SK-N-DZ (cell line): ENCODE data around the gene VPS16. TPM values are rescaled to one million over a fixed set of nuclear protein-coding genes. Genes with fewer than 3 reads are reported as not detected.

ENCODE experiments used
- DNase-seq: peaks from one replicate; pipeline ENCODE4 v3.0.0-alpha.2; 2015; ENCODE audit warnings: low spot score
- polyA plus RNA-seq, 2 experiments: library from polyadenylated mRNA; depleted of rRNA; stranded (reverse); fragments of >200 nt; gene quantifications; 2 replicates each; pipeline ENCODE4 v1.2.3, GENCODE V29; 2014

The VPS16 gene
- 58.3 and 61.7 TPM in 2 replicates for polyA plus RNA-seq (2014; cell fraction: cytosol; rRNA removed)
- 219 and 221 TPM in 2 replicates for polyA plus RNA-seq (2014; cell fraction: nucleus; rRNA removed)

GRCh38 chr20:2840138-2840966 is at the start of gene VPS16, which contains the start of gene PCED1A:
VPS16 (plus strand) TSS chr20:2840745; CDS start chr20:2840775, 30 bp downstream.
PCED1A (minus strand) TSS chr20:2840655; CDS start chr20:2839912, 743 bp downstream.
- peak; percentile 86 for DNase-seq

- DNase-seq = no peak
Observed at GRCh38 chr20:2793471-2793870, 47.1 kb upstream of the VPS16 start.

- no peak for DNase-seq
Observed at GRCh38 chr20:2794202-2794748, 46.3 kb upstream of the VPS16 start.

- DNase-seq = no peak
Observed at GRCh38 chr20:2794866-2795447, 45.6 kb upstream of the VPS16 start.

DNA sequence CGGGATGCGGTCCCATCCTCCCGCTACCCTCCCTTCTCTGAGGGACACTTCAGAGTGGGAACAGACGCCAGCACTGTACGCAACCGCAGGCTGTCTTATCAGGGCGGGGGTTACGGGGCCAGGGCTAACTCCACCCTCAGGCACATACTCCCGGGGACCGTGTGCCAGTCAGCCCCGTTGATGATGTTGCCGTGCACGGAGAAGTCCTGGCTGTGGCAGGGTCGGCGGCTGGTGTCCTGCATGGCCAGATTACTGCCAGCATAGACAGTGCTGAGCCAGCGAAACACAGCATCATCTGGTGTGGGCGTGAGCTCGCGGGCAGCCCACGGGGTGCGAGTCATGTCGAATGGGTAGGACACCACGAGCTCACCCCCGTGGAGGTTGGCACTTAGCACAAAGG is 45.1 kb upstream of the VPS16 start:
- DNase-seq = no peak

DNA sequence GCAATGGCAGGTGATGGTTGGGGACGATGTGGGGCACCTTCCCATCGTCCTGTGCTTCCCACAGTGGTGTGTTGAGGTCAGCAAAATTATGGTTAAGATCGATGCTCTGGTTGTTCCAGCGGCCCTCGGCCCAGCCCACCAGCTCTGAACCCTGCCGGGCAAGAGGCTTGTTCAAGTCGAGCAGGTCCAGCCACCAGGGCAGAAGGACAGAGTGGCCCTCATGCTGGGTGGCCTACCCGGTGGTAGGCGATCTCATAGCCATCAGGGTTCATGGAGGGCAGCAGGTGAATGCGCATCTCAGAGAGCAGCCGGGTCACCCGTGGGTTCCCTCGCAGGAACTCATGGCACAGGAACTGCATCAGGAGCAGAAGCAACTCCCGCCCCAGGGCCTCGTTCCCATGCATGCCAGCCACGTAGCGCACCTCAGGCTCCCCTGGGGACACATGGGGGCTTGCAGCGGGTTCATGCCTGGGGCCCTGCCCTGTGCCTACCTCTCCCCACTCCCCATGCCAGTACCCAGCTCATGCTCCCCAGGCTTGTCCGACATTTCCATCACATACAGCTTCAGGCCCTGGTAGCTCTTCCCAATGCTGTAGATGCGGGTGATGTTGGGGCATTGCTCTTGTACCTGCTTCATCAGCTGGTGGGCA is 44.4 kb upstream of the VPS16 start:
- DNase-seq = no peak

- DNase-seq = no peak
Observed at GRCh38 chr20:2797136-2797983, 43.2 kb upstream of the VPS16 start.

DNA sequence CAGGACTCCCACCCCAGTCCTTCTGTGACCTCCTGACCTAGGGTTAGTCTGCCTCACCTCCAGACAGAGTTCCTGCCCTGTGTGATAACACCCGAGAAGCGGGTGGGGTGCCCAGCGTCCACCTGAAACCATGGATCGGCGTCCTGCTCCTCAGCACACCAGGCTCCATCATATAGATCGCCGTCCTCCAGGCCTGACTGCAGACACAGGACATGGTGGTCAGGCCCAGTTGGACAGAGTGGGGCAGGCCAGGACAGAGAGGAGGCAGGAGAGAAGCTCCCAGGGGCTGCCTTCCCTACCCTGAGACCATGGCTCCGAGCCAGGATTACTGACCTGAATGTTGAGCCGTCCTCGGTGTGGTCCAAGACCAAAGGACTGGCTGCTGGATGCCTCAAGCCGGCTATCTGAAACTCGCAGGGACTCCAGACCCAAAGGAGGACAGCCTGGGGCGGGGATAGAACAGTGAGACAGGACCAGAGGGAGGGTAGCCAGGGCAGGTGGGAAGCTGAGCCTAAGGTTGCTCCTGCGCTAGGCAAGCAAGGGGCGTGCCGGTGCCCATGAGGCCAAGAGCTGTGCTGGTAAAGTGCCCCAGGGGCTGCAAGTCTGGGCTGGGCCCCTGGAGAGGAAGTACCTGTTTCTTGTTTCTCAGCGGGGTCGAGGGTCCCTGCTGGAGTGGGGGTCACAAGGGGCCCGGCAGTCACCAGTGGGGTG is 42.3 kb upstream of the VPS16 start:
- no peak for DNase-seq

DNA sequence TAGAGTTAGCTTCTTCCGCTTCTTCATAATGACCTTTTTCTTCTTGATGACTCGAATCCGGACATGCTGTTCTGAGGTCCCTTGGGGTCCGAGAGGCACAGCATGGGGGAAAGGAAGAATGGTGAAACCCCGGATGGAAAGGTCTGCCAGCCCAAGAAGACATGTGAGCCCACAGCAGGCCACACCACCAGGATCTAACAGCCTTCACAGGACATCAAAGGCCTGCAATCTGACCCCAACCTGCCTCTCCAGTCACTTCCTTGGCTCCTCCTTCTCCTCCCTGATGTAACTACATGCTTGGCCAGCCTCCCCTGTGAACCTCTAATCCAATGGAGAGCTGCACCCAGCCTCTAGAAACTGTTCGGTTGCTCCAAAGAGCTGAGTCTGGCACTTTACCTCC is 41.7 kb upstream of the VPS16 start:
- peak; percentile 48 for DNase-seq

DNA sequence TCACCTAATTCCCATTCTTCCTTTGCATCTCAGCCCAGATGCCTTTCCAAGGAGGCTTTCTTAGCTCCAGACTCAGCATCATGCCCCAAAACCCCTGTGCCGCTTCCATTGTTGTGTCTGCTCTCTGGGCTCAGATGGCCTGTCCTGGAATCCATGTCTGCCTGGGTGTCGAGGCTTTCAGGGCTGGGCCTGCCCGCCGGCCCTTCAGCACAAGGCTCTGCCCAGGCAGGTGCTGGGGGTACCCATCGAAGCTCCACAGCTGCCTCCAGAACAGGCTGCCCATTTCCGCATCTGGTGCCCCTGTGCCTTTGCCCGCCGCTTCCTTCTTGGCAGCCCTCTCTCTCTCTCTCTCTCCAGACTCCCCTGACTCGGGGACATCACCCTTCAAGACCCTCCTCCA is 41.3 kb upstream of the VPS16 start:
- DNase-seq = no peak

- peak; percentile 48 for DNase-seq
Observed at GRCh38 chr20:2799688-2800520, 40.6 kb upstream of the VPS16 start.

- DNase-seq = peak; percentile 82
Observed at GRCh38 chr20:2800521-2801285, 39.8 kb upstream of the VPS16 start, which contains the start of gene CPXM1. CPXM1 (minus strand) TSS chr20:2800627; CDS start chr20:2800572, 55 bp downstream.

- no peak for DNase-seq
Observed at GRCh38 chr20:2801286-2801728, 39.2 kb upstream of the VPS16 start.

DNA sequence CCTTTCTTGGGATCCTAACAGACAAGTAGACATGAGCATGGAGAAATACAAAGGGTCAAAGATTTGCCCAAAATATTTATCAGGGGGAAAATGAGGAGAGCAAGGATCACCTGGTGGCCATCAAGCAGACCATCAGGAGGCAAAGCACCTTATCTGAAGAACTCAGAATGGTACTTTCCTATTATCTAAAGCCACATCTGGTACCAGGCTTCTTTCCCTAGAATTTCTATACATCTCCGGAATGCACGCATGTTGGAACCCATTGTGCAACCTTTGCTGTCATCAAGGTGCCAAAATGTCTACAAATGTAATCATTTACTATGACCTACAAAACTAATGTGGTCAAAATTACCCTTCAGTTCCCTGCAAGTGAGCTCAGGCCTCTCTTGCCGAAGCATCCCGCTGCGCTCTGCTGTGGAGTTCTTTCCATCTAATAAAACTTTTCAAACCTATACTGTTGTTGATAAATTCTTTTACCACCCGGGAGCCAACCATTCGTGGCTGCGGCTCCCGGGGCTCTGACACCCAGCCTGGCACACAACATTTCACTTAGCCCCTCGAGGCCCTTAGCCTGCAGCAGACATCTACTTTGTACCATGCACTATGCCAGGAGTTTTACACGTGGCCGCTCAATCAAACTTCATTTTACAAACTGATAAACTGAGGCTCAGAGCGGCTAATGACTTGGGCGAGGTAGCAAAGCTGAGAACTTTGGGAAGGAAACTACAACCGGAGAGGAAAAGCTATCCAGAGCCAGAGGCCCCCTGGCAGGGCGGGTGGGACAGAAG is 36.3 kb upstream of the VPS16 start:
- no peak for DNase-seq

DNA sequence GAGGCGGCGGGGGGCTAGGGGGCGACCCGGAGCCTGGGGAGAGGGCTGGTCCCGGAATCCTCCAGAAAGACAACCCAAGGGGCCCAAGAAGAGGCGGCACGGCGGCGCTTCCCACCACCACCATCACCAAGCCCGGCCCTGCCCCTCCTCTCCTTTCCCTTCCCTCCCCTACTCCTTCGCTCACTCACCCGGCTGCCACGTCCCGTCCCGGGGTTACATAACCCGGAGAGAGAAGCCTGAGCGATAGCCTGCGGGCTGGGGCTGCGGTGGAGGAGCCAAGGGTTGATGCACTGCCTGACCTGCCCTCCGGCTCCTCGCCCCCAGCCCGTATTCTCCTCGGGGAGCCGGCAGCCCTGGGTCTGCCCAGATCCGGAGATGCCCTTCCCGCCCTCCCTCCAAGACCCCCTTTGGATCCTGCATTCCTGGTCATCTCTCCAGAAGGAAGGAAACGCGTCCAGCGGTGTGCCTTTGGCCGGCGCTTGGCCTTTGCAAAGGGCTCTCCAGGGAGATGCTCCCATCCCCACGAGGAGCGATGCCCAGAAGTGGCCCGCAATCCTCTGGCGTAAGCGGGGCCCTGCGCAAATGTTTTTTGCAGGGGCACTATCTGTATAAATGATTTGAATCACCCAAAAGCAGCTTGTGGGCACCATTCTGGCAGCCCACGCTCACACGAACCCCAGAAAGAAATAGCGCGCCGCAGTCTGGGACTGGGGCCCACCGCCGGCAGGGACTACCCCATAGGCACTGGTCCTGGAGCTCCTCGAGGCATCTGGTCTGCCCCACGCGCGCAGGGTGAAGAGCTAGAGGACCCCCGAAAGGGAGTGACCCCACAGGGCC is 35.5 kb upstream of the VPS16 start:
- DNase-seq = no peak

DNA sequence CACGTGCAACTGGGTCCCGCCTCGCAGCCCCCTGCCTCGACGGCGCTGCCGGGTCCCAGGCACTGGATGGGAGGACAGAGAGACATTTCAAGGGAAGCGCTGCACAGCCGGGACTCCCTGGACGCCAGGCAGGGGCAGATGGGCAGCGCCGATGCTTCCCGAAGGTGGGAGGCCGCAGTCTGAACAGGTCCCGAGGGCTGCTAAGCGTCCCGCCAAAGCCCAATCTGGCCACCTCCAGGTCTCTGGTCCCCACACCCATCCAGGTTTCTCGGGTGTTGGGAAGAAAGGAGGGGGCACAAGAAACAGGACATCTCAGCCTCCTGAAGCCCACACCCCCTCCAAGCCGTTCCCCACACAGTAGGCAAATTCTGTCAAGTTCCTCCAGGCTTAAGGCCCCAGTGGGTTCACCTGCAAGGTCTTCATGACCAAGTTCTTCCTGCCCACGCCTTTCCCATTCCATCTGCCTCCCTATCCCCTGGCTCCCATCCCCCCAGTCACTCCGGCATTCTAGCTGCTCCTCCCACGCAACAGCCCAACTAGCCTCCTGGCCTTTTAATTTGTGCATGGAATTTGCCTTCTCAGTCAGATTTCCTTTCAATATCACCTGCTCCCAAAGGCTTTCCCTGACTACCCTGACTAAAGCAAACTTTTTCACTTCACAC is 34.7 kb upstream of the VPS16 start:
- DNase-seq = no peak
